NCI-H1048 (cell line): ENCODE data around the gene ANAPC10.
"Not testable (repeated sequence)": the region's sequence is repeated elsewhere in the genome, so short reads cannot be mapped to it uniquely, and the experiment has no call there.

Source experiments
- DNase-seq: peaks from one replicate; lab custom pipeline; 2025; lab: John Stamatoyannopoulos, UW

The ANAPC10 gene, protein sequence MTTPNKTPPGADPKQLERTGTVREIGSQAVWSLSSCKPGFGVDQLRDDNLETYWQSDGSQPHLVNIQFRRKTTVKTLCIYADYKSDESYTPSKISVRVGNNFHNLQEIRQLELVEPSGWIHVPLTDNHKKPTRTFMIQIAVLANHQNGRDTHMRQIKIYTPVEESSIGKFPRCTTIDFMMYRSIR

DNA sequence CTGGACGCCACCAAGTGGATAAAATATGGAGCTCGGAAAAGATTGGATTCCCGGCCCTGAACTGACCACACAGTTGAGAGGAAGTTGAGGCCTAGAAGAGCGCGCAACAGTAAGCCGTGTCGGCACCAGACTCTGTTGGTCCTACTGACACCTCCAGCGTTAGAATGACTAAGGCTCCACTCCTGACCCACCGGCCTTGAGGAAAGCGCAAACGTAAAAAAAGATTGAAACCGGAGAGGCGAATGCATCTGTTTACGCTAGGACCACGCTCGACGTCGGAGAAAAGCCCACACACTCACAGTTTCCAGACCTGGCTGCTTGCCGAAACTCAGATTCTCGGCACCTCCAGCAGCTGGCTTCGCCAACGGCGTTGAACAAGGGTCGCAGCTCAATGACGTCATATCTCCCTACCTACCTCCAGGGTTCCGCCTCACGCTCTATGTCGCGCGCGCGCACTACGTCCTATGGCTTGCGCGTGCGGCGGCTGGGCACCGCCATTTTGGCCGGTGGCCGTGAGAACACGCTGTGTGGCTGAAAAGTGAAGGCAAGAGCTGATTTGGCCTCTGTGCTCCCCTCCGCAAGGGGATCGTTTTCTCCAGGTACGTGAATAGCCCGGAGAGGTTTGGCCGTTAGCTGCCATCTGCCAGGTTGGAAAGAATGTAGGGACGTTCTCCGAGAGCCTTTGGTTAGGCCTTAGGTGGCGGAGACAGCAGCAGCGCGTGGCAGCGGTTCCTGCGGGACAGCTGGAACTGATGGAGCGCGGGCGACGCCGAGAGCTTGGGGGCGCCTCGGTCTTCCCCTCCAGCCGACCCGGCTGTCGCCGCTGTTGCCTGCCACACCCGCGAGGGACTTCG lies at the start of gene ANAPC10, which contains the start of gene ABCE1:
Gene ANAPC10 (minus strand): TSS at position 376 of the 854 bp plus-strand sequence. CDS start 2,097 bp downstream, outside the sequence.
Gene ABCE1 (plus strand): TSS at position 491 of the 854 bp plus-strand sequence. CDS start 6,102 bp downstream, outside the sequence.
- DNase-seq, result peak; percentile 97

DNA sequence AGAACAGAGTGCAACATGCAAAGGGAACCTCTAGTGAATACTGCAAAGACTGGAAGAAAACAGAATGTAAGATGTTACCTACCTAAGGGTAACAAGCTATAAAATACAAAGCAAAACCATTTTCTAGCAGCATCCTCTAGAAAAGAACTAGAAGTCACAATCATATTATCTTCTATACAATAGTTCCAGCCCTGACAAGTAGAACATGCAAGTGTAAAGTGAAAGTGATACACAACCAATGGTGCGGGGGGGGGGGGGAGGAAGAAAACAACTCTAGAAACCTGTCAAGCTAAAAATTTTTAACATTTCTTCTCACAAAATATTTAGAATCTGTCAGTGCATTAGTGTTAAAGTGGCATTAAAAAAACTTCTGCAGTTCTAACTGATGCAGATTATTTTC lies 38.2 kb upstream of the ANAPC10 start:
- not testable (repeated sequence) for DNase-seq

DNA sequence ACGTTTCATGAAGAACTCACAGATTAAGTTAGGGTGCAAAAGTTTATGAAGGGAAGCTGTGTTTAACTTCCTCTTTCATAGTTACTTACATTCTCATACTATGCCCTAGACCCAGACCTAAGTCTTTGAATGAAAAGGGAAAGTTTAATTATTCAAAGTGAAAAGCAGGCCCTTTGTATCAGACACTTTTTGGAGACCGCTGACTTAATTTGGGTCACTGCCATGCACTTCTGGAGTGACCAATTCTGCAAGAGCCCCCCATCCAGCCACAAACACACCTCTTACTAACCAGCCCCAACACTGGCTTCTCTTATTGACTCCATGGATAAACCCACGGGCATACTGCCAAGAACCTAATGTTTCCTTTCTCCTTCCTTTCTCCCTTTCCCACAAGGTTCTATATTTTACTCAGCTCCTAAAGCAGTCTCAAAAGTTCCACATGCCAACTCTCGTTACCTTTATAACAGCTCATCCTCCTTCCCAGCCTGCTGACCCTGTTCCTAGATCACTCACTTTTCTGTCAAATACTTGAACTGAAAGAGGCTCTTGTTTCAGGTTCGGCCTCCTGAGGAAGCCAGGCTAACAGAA lies 34.6 kb upstream of the ANAPC10 start:
- DNase-seq, result no peak

DNA sequence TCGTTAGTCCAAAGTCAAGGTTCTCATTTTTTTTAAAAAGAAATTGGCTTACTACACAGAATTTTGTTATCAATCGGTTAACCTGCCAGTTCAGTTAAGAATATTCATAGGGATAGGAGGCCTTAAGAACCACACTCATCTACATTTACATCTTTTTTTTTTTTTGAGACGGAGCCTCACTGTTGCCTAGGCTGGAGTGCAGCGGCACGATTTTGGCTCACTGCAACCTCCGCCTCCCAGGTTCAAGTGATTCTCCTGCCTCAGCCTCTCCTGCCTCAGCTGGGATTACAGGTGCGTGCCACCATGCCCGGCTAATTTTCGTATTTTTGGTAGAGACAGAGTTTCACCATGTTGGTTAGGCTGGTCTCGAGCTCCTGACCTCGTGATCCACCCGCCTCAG lies 33.9 kb upstream of the ANAPC10 start:
- DNase-seq, result no peak

DNA sequence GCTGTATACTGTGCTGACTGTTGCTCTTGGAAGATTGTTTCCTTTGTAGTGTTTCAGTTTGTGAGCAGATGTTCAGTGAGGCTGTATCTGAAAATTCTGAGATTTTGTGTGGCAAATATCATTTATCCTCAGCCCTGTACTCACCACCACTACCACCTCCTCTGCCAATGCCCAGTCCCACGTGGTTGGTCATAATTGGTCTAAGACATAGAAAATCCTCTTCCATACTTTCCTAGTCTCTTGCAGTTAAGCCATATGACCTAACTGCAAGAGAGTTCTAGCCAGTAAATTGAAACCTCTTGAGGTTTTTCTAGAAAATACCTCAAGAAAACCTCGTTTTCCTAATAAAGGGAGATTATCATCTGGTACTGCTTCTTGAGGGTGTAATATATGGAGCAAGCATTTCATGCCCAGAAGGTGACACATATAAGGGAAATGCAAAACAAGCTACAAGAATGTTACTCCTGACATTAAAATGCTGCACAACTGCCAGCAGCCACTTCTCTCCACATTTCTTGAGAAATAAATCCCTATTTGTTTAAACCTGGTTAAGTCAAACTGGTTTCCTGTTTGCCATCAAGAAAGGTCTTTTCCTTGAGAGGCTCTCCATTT lies 32.9 kb upstream of the ANAPC10 start:
- no peak for DNase-seq

DNA sequence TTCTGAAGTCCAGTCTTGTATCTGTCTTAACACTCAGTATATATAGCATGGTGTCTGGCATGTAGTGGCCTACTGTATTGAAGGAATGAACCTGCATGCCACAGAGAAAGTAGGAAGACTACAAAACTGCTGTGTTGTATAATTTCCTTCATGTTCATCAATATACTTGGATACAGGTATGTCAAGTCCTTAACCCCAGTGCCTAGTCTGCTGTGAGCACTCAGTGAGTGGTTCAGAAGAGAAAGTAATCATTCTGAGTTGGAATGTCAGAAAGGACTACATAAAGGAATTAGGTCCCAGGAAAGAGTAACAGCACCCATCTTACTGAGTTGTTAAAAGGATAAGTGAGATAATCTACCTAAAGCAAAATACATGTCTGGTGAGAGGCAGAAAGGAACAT lies 32.1 kb upstream of the ANAPC10 start:
- DNase-seq, result no peak

DNA sequence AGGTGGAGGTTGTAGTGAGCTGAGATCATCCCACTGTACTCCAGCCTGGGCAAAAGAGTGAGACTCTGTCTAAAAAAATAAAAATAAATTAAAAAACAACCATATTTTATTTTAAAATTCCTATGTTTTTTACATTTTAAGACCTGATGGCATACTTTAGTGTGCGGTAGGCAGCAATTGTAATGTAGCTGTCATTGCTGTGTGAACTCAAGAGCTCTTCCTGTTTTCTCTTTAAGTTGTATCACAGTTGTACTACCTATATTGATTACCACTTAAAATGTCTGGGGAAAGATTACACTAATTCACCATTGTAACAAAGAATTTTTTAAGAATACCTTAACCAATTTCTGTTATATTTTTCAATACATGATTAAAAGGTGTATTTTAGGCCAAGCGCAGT lies 27.4 kb upstream of the ANAPC10 start:
- DNase-seq, result no peak

DNA sequence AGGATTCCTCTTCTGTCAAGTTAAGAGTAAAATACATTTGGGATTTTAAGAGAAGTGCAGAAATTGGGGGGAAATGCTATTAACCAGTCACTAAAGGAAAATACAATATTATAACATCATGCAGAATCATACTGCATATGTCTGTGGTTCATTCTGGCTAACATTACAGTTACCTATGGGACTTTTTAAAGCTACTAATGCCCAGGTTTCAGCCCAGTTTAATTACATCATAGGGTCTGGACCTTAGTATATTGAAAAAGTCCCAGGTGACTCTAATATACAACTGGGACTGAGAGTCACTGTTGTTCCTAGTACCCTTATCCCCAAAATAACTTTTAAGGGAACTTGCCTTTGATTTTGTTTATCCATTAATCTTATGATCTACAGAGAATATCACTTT lies 10.1 kb upstream of the ANAPC10 start:
- no peak for DNase-seq

DNA sequence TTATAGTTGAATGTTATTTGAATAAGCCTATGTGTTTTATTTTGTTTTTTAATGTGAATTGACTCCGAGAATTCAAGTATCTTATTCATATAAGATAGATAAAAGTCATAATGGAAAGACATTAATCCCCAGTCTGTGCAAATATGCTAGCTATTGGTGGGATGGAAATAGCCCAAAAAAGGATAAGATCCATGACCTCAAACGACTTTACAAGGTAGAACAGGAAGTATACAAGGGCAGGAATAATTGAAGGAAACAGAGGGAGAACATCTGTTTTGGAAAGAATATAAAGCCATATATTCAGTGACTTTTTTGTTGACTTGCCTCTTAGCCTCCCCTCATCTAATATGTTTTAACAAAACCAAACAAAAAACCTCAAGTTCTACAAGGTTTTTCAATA lies 9.1 kb upstream of the ANAPC10 start:
- DNase-seq, result no peak

DNA sequence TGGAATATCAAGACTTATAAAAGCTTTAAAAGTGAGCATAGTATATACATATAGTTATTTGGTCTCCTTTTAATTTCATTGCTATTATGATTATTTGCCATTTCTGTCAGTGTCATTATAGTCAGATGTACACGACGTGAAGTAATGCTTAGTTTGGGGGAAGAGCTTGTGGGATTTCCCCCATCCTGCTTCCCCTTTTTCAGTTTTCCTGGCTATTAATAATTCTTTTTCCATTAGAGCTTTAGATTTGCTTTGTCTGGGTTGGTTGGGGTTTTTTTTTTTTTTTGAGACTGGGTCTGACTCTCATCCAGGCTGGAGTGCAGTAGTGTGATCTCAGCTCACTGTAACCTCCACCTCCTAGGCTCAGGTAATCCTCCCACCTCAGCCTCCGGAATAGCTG lies 5.5 kb upstream of the ANAPC10 start:
- DNase-seq, result no peak

DNA sequence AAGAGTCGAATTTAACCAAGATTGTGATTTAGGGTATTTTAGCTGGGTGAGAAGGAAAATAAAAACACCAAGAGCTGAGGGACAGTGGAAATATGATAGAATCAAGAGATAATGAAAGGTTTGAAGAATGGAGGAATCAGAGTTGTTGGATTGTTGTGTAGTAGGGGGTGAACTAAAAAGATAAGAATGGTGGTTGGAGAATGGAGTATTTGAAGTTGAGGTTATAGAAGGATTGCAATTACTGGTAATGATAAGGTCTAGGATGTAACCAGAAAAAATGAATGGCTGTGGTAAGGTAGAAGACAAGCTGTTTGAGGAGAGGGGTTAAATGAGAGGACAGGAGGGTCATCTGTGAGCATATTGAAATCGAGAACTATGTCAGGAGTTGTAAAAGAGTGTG lies 4.6 kb upstream of the ANAPC10 start:
- DNase-seq, result no peak

DNA sequence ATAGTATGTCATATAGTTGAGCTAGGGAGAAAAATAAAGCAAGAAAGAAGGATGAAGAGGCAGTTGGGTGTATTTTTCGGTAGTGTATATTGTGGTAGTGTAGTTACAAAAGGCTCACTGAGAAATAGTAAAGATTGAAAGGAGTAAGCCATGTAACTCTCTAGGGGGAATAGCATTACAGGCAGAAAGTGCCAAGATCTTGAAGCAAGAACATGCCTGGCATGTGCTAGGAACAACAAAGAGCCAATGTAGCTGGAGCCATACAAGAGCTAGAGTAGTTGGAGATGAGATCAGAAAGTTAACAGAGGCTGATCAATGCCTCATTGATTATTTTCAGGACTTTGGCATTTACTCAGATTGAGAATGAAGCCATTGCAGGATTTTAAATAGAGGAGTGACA lies 3.1 kb upstream of the ANAPC10 start:
- no peak for DNase-seq

DNA sequence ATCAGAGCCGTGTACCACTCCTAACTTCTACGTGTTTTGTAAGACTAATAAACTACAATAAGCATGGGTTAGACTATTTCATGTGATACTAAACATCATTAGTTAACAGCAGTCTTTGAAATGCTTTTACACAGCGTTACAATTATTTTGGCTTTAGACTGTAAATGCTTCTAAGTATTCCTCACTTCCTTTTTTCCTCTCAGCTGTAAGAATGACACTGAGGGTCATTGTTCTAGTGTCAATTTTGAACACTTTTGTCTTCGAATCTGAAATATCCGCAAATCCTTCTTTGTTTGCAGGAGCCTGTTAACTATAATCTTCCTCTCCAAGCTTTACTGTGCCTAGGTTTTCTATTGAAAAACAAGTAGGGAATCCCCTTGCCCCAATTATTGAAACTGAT lies 1.7 kb upstream of the ANAPC10 start:
- no peak for DNase-seq

DNA sequence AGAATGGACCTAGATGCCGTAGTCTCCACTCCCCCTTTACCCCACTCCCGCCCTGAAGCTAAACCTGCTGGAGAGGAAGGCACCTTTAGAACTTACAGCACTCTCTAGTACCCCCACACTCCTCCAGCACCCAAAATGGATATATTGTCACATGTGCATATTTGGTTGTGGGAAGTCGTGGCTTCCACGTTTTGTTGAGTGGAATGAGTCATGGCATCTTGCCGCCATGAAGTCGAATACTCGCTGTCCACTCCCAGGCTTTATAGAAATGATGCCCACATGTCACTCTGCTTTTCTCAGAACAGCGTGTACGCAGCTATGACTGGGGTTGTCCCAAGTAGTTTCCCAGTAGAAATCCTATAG lies 660 bp upstream of the ANAPC10 start:
- no peak for DNase-seq

DNA sequence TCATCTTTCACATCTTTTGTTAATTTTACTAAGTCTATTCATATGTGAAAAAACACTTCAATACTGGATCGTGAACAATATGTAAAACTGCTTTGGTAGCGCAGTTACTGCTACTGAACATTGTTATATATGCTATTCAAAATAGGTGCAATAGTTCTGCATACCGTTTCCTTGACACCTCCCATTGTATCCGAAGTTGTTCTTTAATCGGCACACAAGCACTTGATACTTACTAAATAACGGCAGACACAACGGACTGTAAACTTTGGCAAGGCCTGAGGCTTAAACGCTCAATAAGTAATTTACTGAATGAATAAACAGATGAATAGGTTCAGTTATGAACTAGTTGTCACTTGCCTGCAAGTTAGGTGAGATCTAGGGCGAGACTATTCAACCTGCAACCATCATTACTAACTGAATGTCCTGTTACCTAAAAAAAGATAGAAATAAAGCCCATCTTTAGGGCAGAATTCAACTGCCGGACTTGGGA lies 620 bp downstream of the ANAPC10 start:
- no peak for DNase-seq

DNA sequence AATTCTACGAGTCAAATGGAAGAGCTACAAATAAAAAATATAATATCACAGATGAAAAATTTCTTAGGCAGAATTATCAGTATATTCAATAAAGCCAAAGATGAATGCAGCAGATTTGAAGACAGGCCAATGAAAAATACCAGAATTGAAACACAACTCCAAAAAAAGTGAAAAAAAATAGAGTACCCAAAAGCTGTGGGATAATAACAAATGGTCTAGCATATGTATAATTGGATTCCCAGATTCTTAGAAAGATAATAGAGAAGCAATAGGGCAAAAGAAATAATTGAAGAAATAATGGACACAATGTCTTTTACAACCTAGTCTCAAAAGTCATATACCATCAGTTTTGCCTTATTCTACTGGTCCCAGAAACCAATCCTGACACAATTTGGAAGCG lies 4.4 kb downstream of the ANAPC10 start:
- DNase-seq, result no peak

DNA sequence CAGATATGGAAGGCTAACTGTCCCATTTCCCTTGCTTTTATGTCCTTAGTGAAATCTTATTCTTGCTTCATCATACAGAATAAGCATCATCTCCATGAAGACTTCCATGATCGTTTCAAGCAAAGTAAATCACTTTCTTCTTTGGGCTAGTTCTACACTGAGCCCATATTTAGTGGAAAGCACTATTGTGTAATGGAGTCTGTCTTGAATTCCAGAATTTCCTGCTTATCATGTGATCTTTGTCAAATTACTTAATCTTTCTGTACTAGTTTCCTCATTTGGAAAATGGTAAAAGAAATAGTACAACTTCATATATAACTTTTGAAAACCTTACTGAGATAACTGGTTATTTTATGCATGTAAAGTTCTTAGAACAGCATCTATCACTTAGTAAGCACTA lies 7.6 kb downstream of the ANAPC10 start:
- DNase-seq, result no peak

DNA sequence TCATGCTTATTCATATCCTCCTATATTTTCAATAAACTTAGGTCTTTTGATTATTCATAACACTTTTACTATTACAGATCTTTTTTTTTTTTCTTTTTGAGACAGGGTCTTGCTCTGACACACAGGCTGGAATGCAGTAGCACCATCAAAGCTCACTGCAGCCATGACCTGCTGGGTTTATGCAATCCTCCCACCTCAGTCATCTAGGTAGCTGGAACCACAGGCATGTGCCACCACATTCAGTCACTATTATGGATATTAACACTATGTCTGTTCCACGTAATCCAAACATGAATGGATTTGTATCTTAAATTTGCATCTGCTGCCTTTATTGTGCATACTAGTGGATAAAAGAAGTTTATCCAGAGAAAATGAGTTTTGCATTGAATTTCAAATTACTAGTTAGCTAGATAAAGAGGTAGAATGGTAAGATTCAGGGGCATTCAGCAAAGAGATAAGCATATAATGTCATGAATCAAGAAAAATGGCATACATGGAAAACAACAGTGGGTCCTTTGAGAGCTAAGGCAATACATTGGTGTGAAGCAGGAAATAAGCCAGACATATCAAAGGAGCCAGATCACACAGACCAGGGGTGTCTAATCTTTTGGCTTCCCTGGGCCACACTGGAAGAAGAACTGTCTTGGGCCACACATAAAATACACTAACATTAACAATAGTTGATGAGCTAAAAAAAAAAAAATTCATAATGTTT lies 13.9 kb downstream of the ANAPC10 start:
- no peak for DNase-seq

DNA sequence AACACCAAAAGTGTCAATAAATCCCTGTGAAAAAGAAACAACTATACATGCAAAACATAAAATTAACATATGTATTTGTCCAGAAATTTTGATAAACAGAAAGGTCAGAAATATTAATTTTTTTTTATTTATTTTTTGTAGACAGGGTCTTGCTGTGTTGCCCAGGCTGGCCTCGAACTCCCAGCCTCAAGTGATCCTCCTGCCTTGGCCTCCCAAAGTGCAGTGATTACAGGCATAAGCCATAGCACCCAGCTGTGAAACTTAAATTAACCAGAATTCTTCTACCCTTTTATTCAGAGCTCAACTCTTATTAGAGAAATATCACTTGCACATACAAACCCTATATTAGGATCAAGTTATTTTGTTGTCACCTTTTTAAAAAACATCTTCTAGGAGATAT lies 16.2 kb downstream of the ANAPC10 start:
- no peak for DNase-seq

DNA sequence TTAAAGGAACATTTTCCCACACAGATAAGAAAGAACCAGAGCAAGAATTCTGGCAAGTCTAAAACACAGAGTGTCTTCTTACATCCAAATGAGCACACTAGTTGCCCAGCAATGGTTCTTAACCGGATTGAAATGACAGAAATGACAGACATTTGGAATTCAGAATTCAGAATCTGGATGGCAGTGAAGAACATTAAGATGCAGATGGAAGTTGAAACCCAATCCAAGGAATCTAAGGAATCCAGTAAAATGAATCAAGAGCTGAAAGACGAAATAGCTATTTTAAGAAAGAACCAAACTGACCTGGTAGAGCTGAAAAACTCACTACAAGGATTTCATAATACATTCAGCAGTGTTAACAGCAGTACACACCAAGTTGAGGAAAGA lies 21.5 kb downstream of the ANAPC10 start:
- DNase-seq, result no peak

DNA sequence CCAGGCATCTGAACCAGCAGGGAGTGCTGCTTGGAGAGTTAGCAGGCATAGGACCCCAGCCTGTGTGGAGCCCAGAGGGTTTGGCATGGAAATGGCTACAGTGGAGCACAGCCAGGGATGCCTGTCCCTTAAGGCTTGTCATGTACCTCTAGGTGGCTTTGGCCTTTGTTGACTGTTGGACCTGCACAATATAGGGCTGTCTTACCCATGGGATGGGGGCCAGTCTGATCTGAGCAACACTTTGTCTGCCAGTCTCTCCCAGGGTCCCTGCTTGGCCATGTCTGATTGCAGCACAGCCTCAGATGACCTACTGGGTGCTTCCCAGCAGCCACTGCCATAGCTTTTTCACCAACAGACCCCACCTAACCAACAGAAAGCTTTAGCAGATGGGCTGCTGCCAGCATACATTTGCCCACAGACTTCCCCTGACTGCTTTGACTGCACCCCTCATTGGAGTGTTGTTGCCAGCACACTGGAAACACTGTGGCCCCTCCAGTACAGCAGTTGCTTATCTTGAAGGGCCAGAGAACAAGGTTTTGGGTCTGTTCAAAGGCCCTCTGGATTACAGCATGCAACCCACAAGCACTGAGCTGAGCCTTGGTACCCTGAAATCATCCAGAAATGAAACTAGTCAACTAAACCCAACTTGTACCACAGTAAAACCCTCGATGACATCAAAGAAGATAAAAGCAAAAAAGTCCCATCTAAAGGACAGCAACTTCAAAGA lies 22.1 kb downstream of the ANAPC10 start:
- DNase-seq, result no peak
